Liver (tissue), 9 donors: ENCODE data around the gene GRIN2A. TPM values are rescaled to one million over a fixed set of nuclear protein-coding genes. Genes with fewer than 3 reads are reported as not detected.

ENCODE experiments used
- DNase-seq: peaks from one replicate; pipeline ENCODE4 v3.0.0-alpha.2; 2017; ENCODE audit warnings: low spot score
- H3K27ac ChIP-seq, 2 donors: one replicate each; pipeline ENCODE4 v1.7.0; 2013; ENCODE audit warnings: inconsistent platforms in 2 of 2, low read length in 2 of 2, control low read depth in 1 of 2, low read depth in 1 of 2, mild to moderate bottlenecking in 1 of 2
- H3K27me3 ChIP-seq, 4 donors: one replicate each; pipeline versions ENCODE4 v1.6.1 to v1.7.0; 2013; ENCODE audit warnings: low read length in 3 of 4, inconsistent platforms in 1 of 4, mild to moderate bottlenecking in 1 of 4, moderate library complexity in 1 of 4; ENCODE audit not compliant: control insufficient read depth in 4 of 4, insufficient read depth in 4 of 4
- H3K36me3 ChIP-seq, 4 donors: one replicate each; pipeline versions ENCODE4 v1.6.1 to v1.7.0; 2013; ENCODE audit warnings: low read length in 3 of 4, mild to moderate bottlenecking in 3 of 4, low read depth in 1 of 4, moderate library complexity in 1 of 4; ENCODE audit not compliant: control insufficient read depth in 4 of 4, insufficient read depth in 3 of 4
- H3K4me1 ChIP-seq, 4 donors: one replicate each; pipeline versions ENCODE4 v1.6.1 to v1.7.0; 2013; ENCODE audit warnings: low read length in 3 of 4, mild to moderate bottlenecking in 3 of 4, moderate library complexity in 1 of 4; ENCODE audit not compliant: control insufficient read depth in 4 of 4, insufficient read depth in 4 of 4
- H3K4me3 ChIP-seq, 3 donors: one replicate each; pipeline versions ENCODE4 v1.6.1 to v1.7.0; 2013; ENCODE audit warnings: low read length in 3 of 3, control low read depth in 1 of 3, low read depth in 1 of 3, mild to moderate bottlenecking in 1 of 3
- H3K9ac ChIP-seq, 2 donors: one replicate each; pipeline ENCODE4 v1.7.0; 2013; ENCODE audit warnings: low read length in 2 of 2, mild to moderate bottlenecking in 2 of 2, moderate library complexity in 2 of 2, control low read depth in 1 of 2, low read depth in 1 of 2
- H3K9me3 ChIP-seq, 4 donors: one replicate each; pipeline versions ENCODE4 v1.6.1 to v1.7.0; 2013; ENCODE audit warnings: low read length in 3 of 4; ENCODE audit not compliant: control insufficient read depth in 4 of 4
- CTCF ChIP-seq: fragments of 150-350 bp; IDR thresholded peaks from 2 replicates; pipeline ENCODE4 v1.5.1; 2017; ENCODE audit warnings: improper control_type of control experiment, low read depth, low read length; ENCODE audit not compliant: missing input control
- EGR1 ChIP-seq, 2 donors: IDR thresholded peaks; 2 replicates each; pipeline ENCODE4 v1.6.1; 2016 to 2018; ENCODE audit warnings: antibody characterized with exemption in 2 of 2, low read depth in 2 of 2
- FOXA1 ChIP-seq: IDR thresholded peaks from 2 replicates; pipeline ENCODE4 v1.6.1; 2016; ENCODE audit warnings: antibody characterized with exemption
- FOXA2 ChIP-seq: IDR thresholded peaks from 2 replicates; pipeline ENCODE4 v1.6.1; 2016; ENCODE audit warnings: antibody characterized with exemption
- GABPA ChIP-seq, 2 donors: IDR thresholded peaks in 1 of 2; conservative IDR thresholded peaks in 1 of 2; 2 replicates each; pipeline ENCODE4 v1.6.1; 2016; ENCODE audit warnings: antibody characterized with exemption in 2 of 2, mild to moderate bottlenecking in 1 of 2, moderate library complexity in 1 of 2
- HNF4A ChIP-seq, 2 donors: conservative IDR thresholded peaks; 2 replicates each; pipeline ENCODE4 v1.6.1; 2016; ENCODE audit warnings: antibody characterized with exemption in 2 of 2, mild to moderate bottlenecking in 2 of 2
- HNF4G ChIP-seq: IDR thresholded peaks from 2 replicates; pipeline ENCODE4 v1.6.1; 2016; ENCODE audit warnings: antibody characterized with exemption
- NR2F2 ChIP-seq: IDR thresholded peaks from 2 replicates; pipeline ENCODE4 v1.6.1; 2016; ENCODE audit warnings: antibody characterized with exemption
- RAD21 ChIP-seq, 2 donors: IDR thresholded peaks; 2 replicates each; pipeline ENCODE4 v1.6.1; 2016; ENCODE audit warnings: antibody characterized with exemption in 2 of 2, mild to moderate bottlenecking in 2 of 2
- REST ChIP-seq: IDR thresholded peaks from 2 replicates; pipeline ENCODE4 v1.6.1; 2016; ENCODE audit warnings: antibody characterized with exemption, mild to moderate bottlenecking
- RXRA ChIP-seq, 2 donors: IDR thresholded peaks; 2 replicates each; pipeline ENCODE4 v1.6.1; 2017 to 2018; ENCODE audit warnings: antibody characterized with exemption in 2 of 2, mild to moderate bottlenecking in 1 of 2
- SP1 ChIP-seq: IDR thresholded peaks from 2 replicates; pipeline ENCODE4 v1.6.1; 2018; ENCODE audit warnings: antibody characterized with exemption, mild to moderate bottlenecking
- YY1 ChIP-seq: IDR thresholded peaks from 2 replicates; pipeline ENCODE4 v1.6.1; 2016; ENCODE audit warnings: antibody characterized with exemption, mild to moderate bottlenecking
- WGBS: extraction: QIAGEN DNeasy Blood & Tissue Kit; methylation state at CpG from one replicate; pipeline ENCODE4 v1.1.7; 2013; 5-methylcytosine and 5-hydroxymethylcytosine counted together
- polyA plus RNA-seq, 2 donors: library from polyadenylated mRNA; stranded (reverse) in 1 of 2; unstranded in 1 of 2; fragments of 200-250 nt in 1 of 2; fragments of >200 nt in 1 of 2; fragmentation: Nextera tagmentation in 1 of 2; extraction: Ambion mirVana in 1 of 2; gene quantifications; one replicate each; pipeline versions ENCODE4 v1.2.1 to v1.2.3, GENCODE V29; 2013 to 2015
- total RNA-seq, 2 donors: library from RNA; depleted of rRNA; stranded (reverse); fragments of >200 nt; gene quantifications; one replicate each; pipeline ENCODE4 v1.2.3, GENCODE V29; 2014
- TF ChIP-seq, protein P1 (sequence below): IDR thresholded peaks from 2 replicates; pipeline ENCODE4 v1.6.1; 2016; ENCODE audit warnings: antibody characterized with exemption
- TF ChIP-seq, protein P2 (sequence below): IDR thresholded peaks from 2 replicates; pipeline ENCODE4 v1.6.1; 2016; ENCODE audit warnings: antibody characterized with exemption
- donor health status: healthy.
- donor health status: healthy.
- donor health status: healthy.
- donor health status: healthy.
- donor health status: healthy.

Gene GRIN2A
- total and polyA plus RNA-seq, 4 donors: under 0.01 to 0.08 (median 0.07) TPM; not detected in 1

GRCh38 chr16:9808210-9808609, 374.0 kb downstream of the GRIN2A start (continued):
- TF ChIP-seq HNF4G: no peak
- no peak for TF ChIP-seq HNF4A (conservative IDR thresholded peaks at IDR 0.05)
- TF ChIP-seq CTCF: no peak
- TF ChIP-seq NR2F2: no peak
- TF ChIP-seq EGR1 (IDR thresholded peaks at IDR 0.05; ENCODE audit: low read depth in 2 of 2): no peak
- no peak for TF ChIP-seq FOXA1

GRCh38 chr16:9807302-9807701, 374.9 kb downstream of the GRIN2A start:
- Histone ChIP-seq H3K36me3 (no peaks in the 10 kb centered on the region), H3K4me3 (no peak overlapping the region), H3K27ac (no peak overlapping the region), H3K27me3 (peaks cover 0 to 2% (median 0%) of the 10 kb centered on the region in 4 donors), H3K9ac (no peak overlapping the region), H3K4me1 (no peaks in the 10 kb centered on the region), H3K9me3 (no peaks in the 10 kb centered on the region)
- TF ChIP-seq EGR1 (IDR thresholded peaks at IDR 0.05; ENCODE audit: low read depth in 2 of 2) (no peak), YY1 (no peak), RAD21 (IDR thresholded peaks at IDR 0.05) (no peak), RXRA (IDR thresholded peaks at IDR 0.05) (no peak), NR2F2 (no peak), CTCF (no peak), SP1 (no peak), FOXA2 (no peak), REST (no peak), HNF4G (no peak), FOXA1 (no peak), GABPA (IDR thresholded peaks at IDR 0.05 in 1 of 2, conservative IDR thresholded peaks at IDR 0.05 in 1 of 2) (no peak)
- TF ChIP-seq, protein P1, sequence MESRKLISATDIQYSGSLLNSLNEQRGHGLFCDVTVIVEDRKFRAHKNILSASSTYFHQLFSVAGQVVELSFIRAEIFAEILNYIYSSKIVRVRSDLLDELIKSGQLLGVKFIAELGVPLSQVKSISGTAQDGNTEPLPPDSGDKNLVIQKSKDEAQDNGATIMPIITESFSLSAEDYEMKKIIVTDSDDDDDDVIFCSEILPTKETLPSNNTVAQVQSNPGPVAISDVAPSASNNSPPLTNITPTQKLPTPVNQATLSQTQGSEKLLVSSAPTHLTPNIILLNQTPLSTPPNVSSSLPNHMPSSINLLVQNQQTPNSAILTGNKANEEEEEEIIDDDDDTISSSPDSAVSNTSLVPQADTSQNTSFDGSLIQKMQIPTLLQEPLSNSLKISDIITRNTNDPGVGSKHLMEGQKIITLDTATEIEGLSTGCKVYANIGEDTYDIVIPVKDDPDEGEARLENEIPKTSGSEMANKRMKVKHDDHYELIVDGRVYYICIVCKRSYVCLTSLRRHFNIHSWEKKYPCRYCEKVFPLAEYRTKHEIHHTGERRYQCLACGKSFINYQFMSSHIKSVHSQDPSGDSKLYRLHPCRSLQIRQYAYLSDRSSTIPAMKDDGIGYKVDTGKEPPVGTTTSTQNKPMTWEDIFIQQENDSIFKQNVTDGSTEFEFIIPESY: no peak
- TF ChIP-seq, protein P2, sequence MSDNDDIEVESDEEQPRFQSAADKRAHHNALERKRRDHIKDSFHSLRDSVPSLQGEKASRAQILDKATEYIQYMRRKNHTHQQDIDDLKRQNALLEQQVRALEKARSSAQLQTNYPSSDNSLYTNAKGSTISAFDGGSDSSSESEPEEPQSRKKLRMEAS: no peak
- DNase-seq: no peak
- WGBS: 92% methylated on average over 3 of the region's 3 CpGs
